Endothelial cell of umbilical vein (primary cell): ENCODE results near the gene DACT1. TPM values are rescaled to one million over a fixed set of nuclear protein-coding genes. Genes with fewer than 3 reads are reported as not detected.

ENCODE experiments used
- BruUV-seq: library from RNA; stranded (reverse); fragments of 400-500 nt; replicated peaks from 2 replicates; lab custom pipeline; 2021; lab: Mats Ljungman, UMichigan
- CTCF ChIA-PET: fragments of 300-600, 350-600 bp; sonication (Branson Sonifier 250); formaldehyde crosslinking; loops from one replicate; lab custom pipeline; 2021; ENCODE audit warnings: antibody characterized with exemption, inconsistent platforms; lab: Charles Lee
- POLR2A ChIA-PET: fragments of 300-600, 350-600 bp; sonication (Branson Sonifier 250); formaldehyde crosslinking; loops from one replicate; lab custom pipeline; 2021; ENCODE audit warnings: antibody characterized with exemption, inconsistent platforms; lab: Charles Lee
- DNase-seq: peaks from one replicate; pipeline ENCODE4 v3.0.0-alpha.2; 2011; ENCODE audit warnings: low read depth, low spot score
- FAIRE-seq: peaks from 2 replicates; lab custom pipeline; 2011; peaks lifted over from hg19 to GRCh38; lab: Jason Lieb, UNC
- H2AFZ ChIP-seq: 2 replicates; pipeline ENCODE4 v1.6.0; 2012; ENCODE audit warnings: low read depth, low read length, control low read depth, inconsistent platforms
- H3K27ac ChIP-seq: 2 replicates; pipeline ENCODE4 v1.5.1; 2011; ENCODE audit warnings: low read depth, mild to moderate bottlenecking, control low read depth, low read length, moderate library complexity; ENCODE audit not compliant: insufficient read depth
- H3K27me3 ChIP-seq, 2 experiments: 2 replicates each; pipeline versions ENCODE4 v1.6.0 to v1.6.1; 2011; ENCODE audit warnings: low read length in 2 of 2, mixed read lengths in 1 of 2; ENCODE audit not compliant: control insufficient read depth in 2 of 2, insufficient read depth in 2 of 2
- H3K36me3 ChIP-seq, 2 experiments: 2 replicates in 1 of 2; 3 replicates in 1 of 2; pipeline ENCODE4 v1.5.1; 2011; ENCODE audit warnings: low read length in 2 of 2, mild to moderate bottlenecking in 1 of 2, moderate library complexity in 1 of 2; ENCODE audit not compliant: control insufficient read depth in 2 of 2, insufficient read depth in 2 of 2; ENCODE audit errors: extremely low read depth in 1 of 2
- H3K4me1 ChIP-seq: 3 replicates; pipeline ENCODE4 v1.5.1; 2011; ENCODE audit warnings: mild to moderate bottlenecking, low read length; ENCODE audit not compliant: control insufficient read depth, insufficient read depth; ENCODE audit errors: extremely low read depth
- H3K4me2 ChIP-seq: 2 replicates; pipeline ENCODE4 v1.6.1; 2011; ENCODE audit warnings: low read length, control low read depth, mixed read lengths; ENCODE audit not compliant: insufficient read depth
- H3K4me3 ChIP-seq, 3 experiments: fragments of 200-600 bp in 1 of 3; sonication (generic), shearing (Covaris generic) in 1 of 3; replicated peaks in 1 of 3; 2 replicates each; pipeline ENCODE4 v1.5.1; 2011 to 2016; ENCODE audit warnings: control low read depth in 3 of 3, low read length in 3 of 3, mild to moderate bottlenecking in 2 of 3, inconsistent platforms in 1 of 3, low read depth in 1 of 3, moderate library complexity in 1 of 3; ENCODE audit not compliant: insufficient read depth in 1 of 3
- H3K79me2 ChIP-seq: 2 replicates; pipeline ENCODE4 v1.6.0; 2012; ENCODE audit warnings: low read length, inconsistent platforms; ENCODE audit not compliant: control insufficient read depth, insufficient read depth
- H3K9ac ChIP-seq: replicated peaks from 2 replicates; pipeline ENCODE3; 2011; ENCODE audit warnings: low read length, control low read depth; ENCODE audit not compliant: insufficient read depth; ENCODE audit errors: extremely low read depth
- H3K9me1 ChIP-seq: replicated peaks from 3 replicates; pipeline ENCODE4 v1.6.0; 2011; ENCODE audit warnings: mild to moderate bottlenecking, low read length; ENCODE audit not compliant: control insufficient read depth, insufficient read depth; ENCODE audit errors: extremely low read depth
- H3K9me3 ChIP-seq: replicated peaks from 2 replicates; pipeline ENCODE4 v1.5.1; 2012; ENCODE audit warnings: low read length, inconsistent platforms; ENCODE audit not compliant: control insufficient read depth, insufficient read depth
- H4K20me1 ChIP-seq: replicated peaks from 2 replicates; pipeline ENCODE3; 2011; ENCODE audit warnings: mild to moderate bottlenecking, low read length; ENCODE audit not compliant: control insufficient read depth, insufficient read depth; ENCODE audit errors: extremely low read depth
- EZH2 ChIP-seq: IDR thresholded peaks from 2 replicates; pipeline ENCODE4 v1.6.1; 2012; ENCODE audit warnings: borderline replicate concordance, low read depth, mild to moderate bottlenecking, moderate library complexity, low read length, inconsistent platforms; ENCODE audit not compliant: severe bottlenecking
- FOS ChIP-seq: IDR thresholded peaks from 2 replicates; pipeline ENCODE4 v1.6.1; 2011; ENCODE audit warnings: mild to moderate bottlenecking, low read length, moderate library complexity, borderline replicate concordance; ENCODE audit not compliant: insufficient read depth
- GATA2 ChIP-seq: IDR thresholded peaks from 2 replicates; pipeline ENCODE4 v1.7.0; 2011; ENCODE audit warnings: low read depth, mild to moderate bottlenecking, moderate library complexity, mixed read lengths, low read length; ENCODE audit not compliant: insufficient read length, insufficient read depth
- JUN ChIP-seq: IDR thresholded peaks from 2 replicates; pipeline ENCODE4 v1.6.1; 2011; ENCODE audit warnings: borderline replicate concordance, low read depth; ENCODE audit not compliant: insufficient read length, insufficient read depth
- MAX ChIP-seq: IDR thresholded peaks from 2 replicates; pipeline ENCODE4 v1.6.1; 2011; ENCODE audit not compliant: insufficient read depth, insufficient read length
- MYC ChIP-seq: IDR thresholded peaks from one replicate; pipeline ENCODE4 v1.6.1; 2011; ENCODE audit warnings: mild to moderate bottlenecking, low read depth, low read length
- POLR2A ChIP-seq: IDR thresholded peaks from 2 replicates; pipeline ENCODE4 v1.6.1; 2012; ENCODE audit warnings: low read depth, mild to moderate bottlenecking, control low read depth, low read length
- POLR2AphosphoS5 ChIP-seq: IDR thresholded peaks from 2 replicates; pipeline ENCODE4 v1.6.1; 2012; ENCODE audit warnings: low read depth, mild to moderate bottlenecking, control low read depth, low read length, moderate library complexity; ENCODE audit not compliant: insufficient read depth
- dilution Hi-C: fragments of 300-500 bp; cut with MboI; formaldehyde crosslinking; loops from one replicate; pipeline ENCODE4 v1.15.0; 2019; ENCODE audit warnings: low sequenced_read_pairs; ENCODE audit not compliant: extremely low pct_ligation_motif_present
- intact Hi-C: fragments of 100-400 bp; cut with micrococcal nuclease; formaldehyde crosslinking; loops from one replicate; pipeline ENCODE4 v1.10.0; 2022
- polyA plus RNA-seq, 4 experiments: library from polyadenylated mRNA; depleted of rRNA in 3 of 4; stranded (reverse) in 3 of 4; unstranded in 1 of 4; fragments of >200 nt; gene quantifications; 2 replicates each; pipeline versions ENCODE4 v1.2.1 to v1.2.3, GENCODE V29; 2011 to 2012; ENCODE audit warnings: missing spikeins in 1 of 4
- total RNA-seq: library from RNA; stranded (reverse); gene quantifications from 2 replicates; pipeline ENCODE4 v1.2.3, GENCODE V29; 2021
- TF ChIP-seq, protein P1 (sequence below), 2 donors: IDR thresholded peaks; 1 replicate in 1 of 2; 2 replicates in 1 of 2; pipeline ENCODE4 v1.5.1; 2011; ENCODE audit warnings: low read length in 2 of 2, mild to moderate bottlenecking in 2 of 2, moderate library complexity in 2 of 2, control low read depth in 1 of 2, inconsistent platforms in 1 of 2, low read depth in 1 of 2; ENCODE audit not compliant: insufficient read depth in 1 of 2; ENCODE audit errors: extremely low read depth in 1 of 2

The DACT1 gene
- total and polyA plus RNA-seq, 2 donors (not counting 3 experiments of a cell fraction or from before 2014, with no cell fraction given), result 0.21 to 0.27 TPM

GRCh38 chr14:58593977-58594376 lies 43.8 kb upstream of the DACT1 start:
- FAIRE-seq, result no peak
- no peak for DNase-seq
- Histone ChIP-seq H3K4me2 (no peak overlapping the region), H3K27me3 (no peaks in the 10 kb centered on the region), H3K9me3 (no peaks in the 10 kb centered on the region), H3K4me1 (no peaks in the 10 kb centered on the region), H3K9me1 (no peaks in the 10 kb centered on the region), H3K27ac (no peak overlapping the region), H3K36me3 (no peaks in the 10 kb centered on the region), H2AFZ (no peak overlapping the region), H4K20me1 (no peaks in the 10 kb centered on the region), H3K9ac (no peak overlapping the region), H3K4me3 (no peak overlapping the region), H3K79me2 (no peaks in the 10 kb centered on the region)
- CTCF ChIA-PET, result no interaction called here
- TF ChIP-seq FOS, result no peak
- no peak for TF ChIP-seq MAX
- no peak for TF ChIP-seq POLR2AphosphoS5
- TF ChIP-seq MYC, result no peak
- TF ChIP-seq JUN, result no peak
- TF ChIP-seq, protein P1, sequence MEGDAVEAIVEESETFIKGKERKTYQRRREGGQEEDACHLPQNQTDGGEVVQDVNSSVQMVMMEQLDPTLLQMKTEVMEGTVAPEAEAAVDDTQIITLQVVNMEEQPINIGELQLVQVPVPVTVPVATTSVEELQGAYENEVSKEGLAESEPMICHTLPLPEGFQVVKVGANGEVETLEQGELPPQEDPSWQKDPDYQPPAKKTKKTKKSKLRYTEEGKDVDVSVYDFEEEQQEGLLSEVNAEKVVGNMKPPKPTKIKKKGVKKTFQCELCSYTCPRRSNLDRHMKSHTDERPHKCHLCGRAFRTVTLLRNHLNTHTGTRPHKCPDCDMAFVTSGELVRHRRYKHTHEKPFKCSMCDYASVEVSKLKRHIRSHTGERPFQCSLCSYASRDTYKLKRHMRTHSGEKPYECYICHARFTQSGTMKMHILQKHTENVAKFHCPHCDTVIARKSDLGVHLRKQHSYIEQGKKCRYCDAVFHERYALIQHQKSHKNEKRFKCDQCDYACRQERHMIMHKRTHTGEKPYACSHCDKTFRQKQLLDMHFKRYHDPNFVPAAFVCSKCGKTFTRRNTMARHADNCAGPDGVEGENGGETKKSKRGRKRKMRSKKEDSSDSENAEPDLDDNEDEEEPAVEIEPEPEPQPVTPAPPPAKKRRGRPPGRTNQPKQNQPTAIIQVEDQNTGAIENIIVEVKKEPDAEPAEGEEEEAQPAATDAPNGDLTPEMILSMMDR (IDR thresholded peaks at IDR 0.05; ENCODE audit: extremely low read depth in 1 of 2, insufficient read depth in 1 of 2, low read depth in 1 of 2, low read length in 2 of 2), result no peak
- TF ChIP-seq EZH2, result no peak
- TF ChIP-seq POLR2A, result no peak
- TF ChIP-seq GATA2, result no peak
- POLR2A ChIA-PET, result no interaction called here
- intact Hi-C loops (no loop called here), dilution Hi-C loops (no loop called here)
- no TSS peak for BruUV-seq
